KMS-11 (cell line): Measurements from ENCODE around the gene DTX3L.

Source experiments
- H2AFZ ChIP-seq: fragments of 200-600 bp; sonication (generic); 2 replicates; pipeline ENCODE4 v1.6.1; 2016; ENCODE audit warnings: antibody characterized with exemption, mixed run types, low read depth
- H3K27ac ChIP-seq: fragments of 200-600 bp; sonication (generic); 2 replicates; pipeline ENCODE4 v1.6.1; 2016; ENCODE audit warnings: mild to moderate bottlenecking, mixed run types
- H3K27me3 ChIP-seq: fragments of 200-600 bp; sonication (generic); 2 replicates; pipeline ENCODE4 v1.6.1; 2017; ENCODE audit warnings: mild to moderate bottlenecking, low read depth, mixed run types, moderate library complexity; ENCODE audit not compliant: insufficient read depth
- H3K36me3 ChIP-seq: fragments of 200-600 bp; sonication (generic); 2 replicates; pipeline ENCODE4 v1.6.1; 2017; ENCODE audit warnings: mild to moderate bottlenecking, mixed run types; ENCODE audit not compliant: insufficient read depth
- H3K4me1 ChIP-seq: fragments of 200-600 bp; sonication (generic); 2 replicates; pipeline ENCODE4 v1.6.1; 2016; ENCODE audit warnings: mild to moderate bottlenecking, low read depth, mixed run types; ENCODE audit not compliant: poor library complexity, severe bottlenecking
- H3K4me2 ChIP-seq: fragments of 200-600 bp; sonication (generic); 2 replicates; pipeline ENCODE4 v1.7.0; 2016; ENCODE audit warnings: mild to moderate bottlenecking, mixed run types
- H3K4me3 ChIP-seq: fragments of 200-600 bp; sonication (generic); IDR thresholded peaks from 2 replicates; pipeline ENCODE4 v1.6.1; 2017; ENCODE audit warnings: low read depth, low read length, mixed read lengths; ENCODE audit not compliant: insufficient read depth
- H3K79me2 ChIP-seq: fragments of 200-600 bp; sonication (generic); 2 replicates; pipeline ENCODE4 v1.6.1; 2016; ENCODE audit warnings: low read depth, mixed run types; ENCODE audit not compliant: insufficient read depth
- H3K9ac ChIP-seq: fragments of 200-600 bp; sonication (generic); 2 replicates; pipeline ENCODE4 v1.6.1; 2016; ENCODE audit warnings: mild to moderate bottlenecking, mixed run types
- H4K20me1 ChIP-seq: fragments of 200-600 bp; sonication (generic); 2 replicates; pipeline ENCODE4 v1.6.1; 2016; ENCODE audit warnings: mild to moderate bottlenecking, mixed run types; ENCODE audit not compliant: insufficient read depth
- CTCF ChIP-seq: fragments of 200-600 bp; sonication (generic); conservative IDR thresholded peaks from 2 replicates; pipeline ENCODE4 v1.6.1; 2017; ENCODE audit warnings: low read depth, mild to moderate bottlenecking, antibody characterized with exemption, low read length, moderate library complexity, mixed read lengths

Gene DTX3L

GRCh38 chr3:122568755-122569154 lies 4.6 kb downstream of the DTX3L start:
- no peak overlapping the region for H3K9ac ChIP-seq
- H3K27me3 ChIP-seq, result no peaks in the 10 kb centered on the region
- TF ChIP-seq CTCF, result no peak
- peaks cover 7% of the 10 kb centered on the region for H3K4me1 ChIP-seq
- H4K20me1 ChIP-seq, result no peaks in the 10 kb centered on the region
- H2AFZ ChIP-seq, result no peak overlapping the region
- H3K79me2 ChIP-seq, result no peaks in the 10 kb centered on the region; the same call in 1 of the 2 replicates
- no peak overlapping the region for H3K4me2 ChIP-seq
- H3K36me3 ChIP-seq, result no peaks in the 10 kb centered on the region
- no peak overlapping the region for H3K4me3 ChIP-seq
- no peak overlapping the region for H3K27ac ChIP-seq

GRCh38 chr3:122572940-122573412 lies 8.8 kb downstream of the DTX3L start:
- Histone ChIP-seq H3K36me3 (no peaks in the 10 kb centered on the region), H4K20me1 (no peaks in the 10 kb centered on the region), H3K4me2 (no peak overlapping the region), H3K79me2 (no peaks in the 10 kb centered on the region), H2AFZ (no peak overlapping the region), H3K27ac (no peak overlapping the region), H3K4me1 (no peaks in the 10 kb centered on the region), H3K9ac (no peak overlapping the region), H3K4me3 (no peak overlapping the region), H3K27me3 (no peaks in the 10 kb centered on the region)
- no peak for TF ChIP-seq CTCF

GRCh38 chr3:122576174-122576940 lies 12.2 kb downstream of the DTX3L start:
- TF ChIP-seq CTCF, result no peak
- no peak overlapping the region for H3K9ac ChIP-seq
- no peaks in the 10 kb centered on the region for H3K27me3 ChIP-seq
- H3K36me3 ChIP-seq, result no peaks in the 10 kb centered on the region
- no peaks in the 10 kb centered on the region for H3K79me2 ChIP-seq
- no peak overlapping the region for H3K27ac ChIP-seq
- H2AFZ ChIP-seq, result no peak overlapping the region
- H4K20me1 ChIP-seq, result no peaks in the 10 kb centered on the region
- H3K4me2 ChIP-seq, result no peak overlapping the region
- no peaks in the 10 kb centered on the region for H3K4me1 ChIP-seq
- H3K4me3 ChIP-seq, result no peak overlapping the region

DNA sequence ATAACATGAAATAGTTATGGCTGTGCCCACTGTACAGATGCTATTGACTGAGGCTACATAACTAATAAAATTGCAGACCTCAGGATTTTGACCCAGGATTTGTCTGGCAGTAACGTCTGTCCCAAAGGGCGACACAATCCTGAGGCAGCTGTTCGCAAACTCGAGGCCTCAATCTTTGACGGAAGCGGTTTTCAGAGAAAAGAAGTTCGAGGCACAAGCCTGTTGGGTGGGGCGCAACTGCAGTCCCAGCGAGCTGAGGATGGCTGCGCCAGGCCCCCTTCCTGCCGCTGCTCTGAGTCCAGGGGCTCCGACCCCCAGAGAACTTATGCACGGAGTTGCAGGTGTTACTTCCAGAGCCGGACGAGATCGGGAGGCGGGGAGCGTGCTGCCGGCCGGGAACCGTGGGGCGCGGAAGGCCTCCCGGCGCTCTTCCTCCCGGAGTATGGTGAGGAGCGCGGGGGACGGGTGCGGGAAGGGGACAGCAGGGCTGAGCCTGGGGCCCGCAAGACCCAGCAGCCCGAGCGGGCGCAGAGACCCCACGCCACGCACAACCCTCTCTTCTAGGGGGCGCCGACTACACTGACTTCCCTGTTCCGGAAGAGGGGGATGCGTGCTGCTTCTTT lies 13.4 kb downstream of the DTX3L start, which contains the start of gene PARP15:
Gene PARP15 (plus strand): TSS at position 242 of the 623 bp plus-strand sequence. CDS start 18 bp downstream, at position 260.
- Histone ChIP-seq H4K20me1 (no peaks in the 10 kb centered on the region), H3K4me3 (no peak within 1 kb of the TSS), H3K4me2 (no peak within 1 kb of the TSS), H3K27me3 (no peaks in the 10 kb centered on the region), H3K9ac (no peak within 1 kb of the TSS), H3K36me3 (no peaks in the 10 kb centered on the region), H2AFZ (no peak within 1 kb of the TSS), H3K79me2 (no peaks in the 10 kb centered on the region), H3K4me1 (no peaks in the 10 kb centered on the region), H3K27ac (no peak within 1 kb of the TSS)
- TF ChIP-seq CTCF, result no peak
